ENCODE data around the gene BTBD16.

GRCh38 chr10:122234416-122234815, 36.7 kb upstream of the BTBD16 start:
- TF ChIP-seq CTCF (IDR thresholded peaks at IDR 0.05; ENCODE audit: poor library complexity): no peak
- TF ChIP-seq EZH2phosphoT487 (IDR thresholded peaks at IDR 0.05; ENCODE audit: low read depth, severe bottlenecking, unreplicated experiment): no peak
